Activated CD4-positive, alpha-beta T cell treated with anti-CD3 and anti-CD28 coated beads, Interleukin-2, amount 50 U/mL, for 24 hours (primary cell): ENCODE results near the gene CD1E.
"Not testable (repeated sequence)": the region's sequence is repeated elsewhere in the genome, so short reads cannot be mapped to it uniquely, and the experiment has no call there.

Experiments
- DNase-seq, 2 donors: peaks; one replicate each; pipeline ENCODE4 v3.0.0-alpha.2; 2020; ENCODE audit warnings: low read depth in 1 of 2, low spot score in 1 of 2

CD1E gene

GRCh38 chr1:158353303-158354075 lies at the start of gene CD1E:
CD1E (plus strand) TSS chr1:158353894; CDS start chr1:158353989, 95 bp downstream.
- DNase-seq = no peak

- no peak for DNase-seq
Observed at GRCh38 chr1:158310623-158311022, 43.1 kb upstream of the CD1E start.

GRCh38 chr1:158311066-158311465 lies 42.6 kb upstream of the CD1E start:
- DNase-seq = no peak

GRCh38 chr1:158323866-158324265 lies 29.8 kb upstream of the CD1E start:
- no peak for DNase-seq

GRCh38 chr1:158324395-158324794 lies 29.3 kb upstream of the CD1E start:
- DNase-seq = no peak

- DNase-seq = no peak
Observed at GRCh38 chr1:158327481-158327880, 26.2 kb upstream of the CD1E start.

GRCh38 chr1:158328426-158328825 lies 25.3 kb upstream of the CD1E start:
- DNase-seq = no peak

- no peak for DNase-seq
Observed at GRCh38 chr1:158329300-158329699, 24.4 kb upstream of the CD1E start.

GRCh38 chr1:158329733-158330132 lies 24.0 kb upstream of the CD1E start:
- no peak for DNase-seq

GRCh38 chr1:158330391-158331105 lies 23.1 kb upstream of the CD1E start:
- DNase-seq = no peak

GRCh38 chr1:158331106-158331425 lies 22.6 kb upstream of the CD1E start:
- no peak for DNase-seq

GRCh38 chr1:158331481-158332150 lies 22.1 kb upstream of the CD1E start, which contains the start of gene CD1B:
CD1B (minus strand) TSS chr1:158331531; CDS start chr1:158331423, 108 bp downstream.
- DNase-seq = no peak

GRCh38 chr1:158333405-158334155 lies 20.1 kb upstream of the CD1E start:
- no peak for DNase-seq

- DNase-seq = no peak
Observed at GRCh38 chr1:158334526-158335212, 19.0 kb upstream of the CD1E start.

- no peak for DNase-seq
Observed at GRCh38 chr1:158335213-158335532, 18.5 kb upstream of the CD1E start.

- DNase-seq = not testable (repeated sequence)
Observed at GRCh38 chr1:158336413-158336812, 17.3 kb upstream of the CD1E start.

- DNase-seq = not testable (repeated sequence)
Observed at GRCh38 chr1:158348946-158349345, 4.7 kb upstream of the CD1E start.

- no peak for DNase-seq
Observed at GRCh38 chr1:158354255-158354654, 561 bp downstream of the CD1E start.

- DNase-seq = no peak
Observed at GRCh38 chr1:158355773-158356285, 2.1 kb downstream of the CD1E start.

GRCh38 chr1:158356616-158357015 lies 2.9 kb downstream of the CD1E start:
- no peak for DNase-seq

GRCh38 chr1:158357441-158357840 lies 3.7 kb downstream of the CD1E start:
- DNase-seq = no peak
